IgD-negative memory B cell (primary cell): ENCODE results near the gene BMI1. TPM values are rescaled to one million over a fixed set of nuclear protein-coding genes. Genes with fewer than 3 reads are reported as not detected.

Source experiments
- H3K27ac Mint-ChIP-seq, 3 donors: one replicate each; pipeline ENCODE4 v1.8.0; 2020 to 2022; ENCODE audit warnings: mild to moderate bottlenecking in 3 of 3, mixed read lengths in 3 of 3, moderate library complexity in 1 of 3
- H3K27me3 Mint-ChIP-seq: one replicate; pipeline ENCODE4 v1.8.0; 2021; ENCODE audit warnings: mixed read lengths
- H3K36me3 Mint-ChIP-seq: one replicate; pipeline ENCODE4 v1.8.0; 2020; ENCODE audit warnings: mild to moderate bottlenecking, mixed read lengths
- H3K4me1 Mint-ChIP-seq, 3 donors: one replicate each; pipeline ENCODE4 v1.8.0; 2020 to 2022; ENCODE audit warnings: mixed read lengths in 3 of 3, mild to moderate bottlenecking in 1 of 3
- H3K4me3 Mint-ChIP-seq, 4 donors: one replicate each; pipeline ENCODE4 v1.8.0; 2020 to 2022; ENCODE audit warnings: mild to moderate bottlenecking in 4 of 4, mixed read lengths in 4 of 4, moderate library complexity in 3 of 4
- H3K9me3 Mint-ChIP-seq, 3 donors: one replicate each; pipeline ENCODE4 v1.8.0; 2020 to 2021; ENCODE audit warnings: mixed read lengths in 3 of 3, mild to moderate bottlenecking in 1 of 3
- polyA plus RNA-seq: library from polyadenylated mRNA; unstranded; fragments of 300-500 nt; fragmentation: Illumina TruSeq; gene quantifications from one replicate; pipeline ENCODE4 v1.2.3, GENCODE V29; 2021

Gene BMI1
- polyA plus RNA-seq, 1 donor from 2014 or later, result 37.9 TPM

GRCh38 chr10:22363305-22363704 is 42.4 kb downstream of the BMI1 start:
- Mint-ChIP-seq H3K27ac (no peak overlapping the region), H3K9me3 (no peaks in the 10 kb centered on the region), H3K36me3 (no peaks in the 10 kb centered on the region), H3K4me3 (no peak overlapping the region), H3K4me1 (peaks cover 7 to 10% (median 9%) of the 10 kb centered on the region in 3 donors), H3K27me3 (no peaks in the 10 kb centered on the region)

- Mint-ChIP-seq H3K9me3 (no peaks in the 10 kb centered on the region), H3K27me3 (no peaks in the 10 kb centered on the region), H3K36me3 (peaks cover 2% of the 10 kb centered on the region), H3K4me3 (no peak overlapping the region), H3K4me1 (peaks cover 10 to 19% (median 12%) of the 10 kb centered on the region in 3 donors), H3K27ac (no peak overlapping the region)
Measured at GRCh38 chr10:22364407-22365140, 43.7 kb downstream of the BMI1 start.

- Mint-ChIP-seq H3K36me3 (peaks cover 2% of the 10 kb centered on the region), H3K9me3 (no peaks in the 10 kb centered on the region), H3K4me1 (peaks cover 12 to 24% (median 17%) of the 10 kb centered on the region in 3 donors), H3K27ac (no peak overlapping the region), H3K27me3 (no peaks in the 10 kb centered on the region), H3K4me3 (no peak overlapping the region)
Measured at GRCh38 chr10:22365233-22365632, 44.3 kb downstream of the BMI1 start.

- Mint-ChIP-seq H3K36me3 (peaks cover 2% of the 10 kb centered on the region), H3K27ac (no peak overlapping the region), H3K4me1 (peaks cover 14 to 26% (median 21%) of the 10 kb centered on the region in 3 donors), H3K27me3 (no peaks in the 10 kb centered on the region), H3K4me3 (no peak overlapping the region), H3K9me3 (no peaks in the 10 kb centered on the region)
Measured at GRCh38 chr10:22365644-22366434, 44.9 kb downstream of the BMI1 start.

GRCh38 chr10:22366435-22366703 is 45.5 kb downstream of the BMI1 start:
- Mint-ChIP-seq H3K9me3 (no peaks in the 10 kb centered on the region), H3K4me1 (peaks cover 14 to 26% (median 21%) of the 10 kb centered on the region in 3 donors), H3K27ac (no peak overlapping the region), H3K4me3 (no peak overlapping the region), H3K36me3 (peaks cover 2% of the 10 kb centered on the region), H3K27me3 (no peaks in the 10 kb centered on the region)

GRCh38 chr10:22366771-22367170 is 45.9 kb downstream of the BMI1 start:
- H3K4me3 Mint-ChIP-seq, result no peak overlapping the region
- H3K27me3 Mint-ChIP-seq, result no peaks in the 10 kb centered on the region
- H3K27ac Mint-ChIP-seq, result peak overlapping the region in 1 of 3 donors; percentile 76
- peaks cover 2% of the 10 kb centered on the region for H3K36me3 Mint-ChIP-seq
- H3K9me3 Mint-ChIP-seq, result no peaks in the 10 kb centered on the region
- H3K4me1 Mint-ChIP-seq, result peaks cover 14 to 26% (median 21%) of the 10 kb centered on the region in 3 donors

GRCh38 chr10:22367471-22367870 is 46.6 kb downstream of the BMI1 start:
- H3K9me3 Mint-ChIP-seq, result no peaks in the 10 kb centered on the region
- H3K36me3 Mint-ChIP-seq, result peaks cover 2% of the 10 kb centered on the region
- no peak overlapping the region for H3K4me3 Mint-ChIP-seq

GRCh38 chr10:22368402-22368801 is 47.5 kb downstream of the BMI1 start:
- no peaks in the 10 kb centered on the region for H3K27me3 Mint-ChIP-seq
- H3K36me3 Mint-ChIP-seq, result peaks cover 2% of the 10 kb centered on the region
- H3K9me3 Mint-ChIP-seq, result no peaks in the 10 kb centered on the region
- H3K27ac Mint-ChIP-seq, result no peak overlapping the region
- peaks cover 14 to 30% (median 21%) of the 10 kb centered on the region in 3 donors for H3K4me1 Mint-ChIP-seq
- H3K4me3 Mint-ChIP-seq, result peak overlapping the region in 1 of 4 donors; percentile 6

More at GRCh38 chr10:22367471-22367870, 46.6 kb downstream of the BMI1 start:
- H3K27me3 Mint-ChIP-seq, result no peaks in the 10 kb centered on the region
- H3K27ac Mint-ChIP-seq, result no peak overlapping the region
- peaks cover 14 to 26% (median 21%) of the 10 kb centered on the region in 3 donors for H3K4me1 Mint-ChIP-seq

GRCh38 chr10:22368981-22369380 is 48.1 kb downstream of the BMI1 start:
- H3K9me3 Mint-ChIP-seq, result no peaks in the 10 kb centered on the region
- H3K4me3 Mint-ChIP-seq, result no peak overlapping the region
- H3K4me1 Mint-ChIP-seq, result peaks cover 14 to 30% (median 21%) of the 10 kb centered on the region in 3 donors
- H3K27ac Mint-ChIP-seq, result no peak overlapping the region
- H3K36me3 Mint-ChIP-seq, result peaks cover 2% of the 10 kb centered on the region
- no peaks in the 10 kb centered on the region for H3K27me3 Mint-ChIP-seq

GRCh38 chr10:22369434-22370072 is 48.7 kb downstream of the BMI1 start:
- H3K36me3 Mint-ChIP-seq, result peaks cover 2% of the 10 kb centered on the region
- H3K27me3 Mint-ChIP-seq, result no peaks in the 10 kb centered on the region
- peaks cover 16 to 31% (median 21%) of the 10 kb centered on the region in 3 donors for H3K4me1 Mint-ChIP-seq
- no peaks in the 10 kb centered on the region for H3K9me3 Mint-ChIP-seq
- no peak overlapping the region for H3K27ac Mint-ChIP-seq
- H3K4me3 Mint-ChIP-seq, result no peak overlapping the region

GRCh38 chr10:22370320-22370719 is 49.4 kb downstream of the BMI1 start:
- Mint-ChIP-seq H3K27me3 (no peaks in the 10 kb centered on the region), H3K4me3 (peak overlapping the region in 1 of 4 donors; percentile 33), H3K9me3 (no peaks in the 10 kb centered on the region), H3K4me1 (peaks cover 17 to 37% (median 23%) of the 10 kb centered on the region in 3 donors), H3K36me3 (peaks cover 4% of the 10 kb centered on the region), H3K27ac (no peak overlapping the region)

GRCh38 chr10:22372298-22372697 is 51.4 kb downstream of the BMI1 start:
- Mint-ChIP-seq H3K27ac (no peak overlapping the region), H3K27me3 (no peaks in the 10 kb centered on the region), H3K36me3 (peaks cover 4% of the 10 kb centered on the region), H3K9me3 (no peaks in the 10 kb centered on the region), H3K4me1 (peaks cover 11 to 37% (median 18%) of the 10 kb centered on the region in 3 donors), H3K4me3 (no peak overlapping the region)

- Mint-ChIP-seq H3K27me3 (no peaks in the 10 kb centered on the region), H3K4me3 (no peak overlapping the region), H3K4me1 (peaks cover 11 to 31% (median 15%) of the 10 kb centered on the region in 3 donors), H3K27ac (no peak overlapping the region), H3K36me3 (peaks cover 4% of the 10 kb centered on the region), H3K9me3 (no peaks in the 10 kb centered on the region)
Measured at GRCh38 chr10:22372917-22373316, 52.0 kb downstream of the BMI1 start.

GRCh38 chr10:22374489-22375126 is 53.7 kb downstream of the BMI1 start:
- H3K27ac Mint-ChIP-seq, result no peak overlapping the region
- peak overlapping the region in 1 of 4 donors; percentile 61 for H3K4me3 Mint-ChIP-seq
- peaks cover 21 to 33% (median 27%) of the 10 kb centered on the region in 3 donors for H3K4me1 Mint-ChIP-seq
- H3K36me3 Mint-ChIP-seq, result peaks cover 2% of the 10 kb centered on the region
- H3K9me3 Mint-ChIP-seq, result no peaks in the 10 kb centered on the region
- peaks cover 2% of the 10 kb centered on the region for H3K27me3 Mint-ChIP-seq

- H3K27me3 Mint-ChIP-seq, result peaks cover 2% of the 10 kb centered on the region
- peaks cover 2% of the 10 kb centered on the region for H3K36me3 Mint-ChIP-seq
- H3K4me1 Mint-ChIP-seq, result peaks cover 18 to 22% (median 19%) of the 10 kb centered on the region in 3 donors
- no peak overlapping the region for H3K27ac Mint-ChIP-seq
- H3K4me3 Mint-ChIP-seq, result peak overlapping the region in 2 of 4 donors; percentile 10 to 57
- H3K9me3 Mint-ChIP-seq, result no peaks in the 10 kb centered on the region
Measured at GRCh38 chr10:22379059-22379458, 58.2 kb downstream of the BMI1 start.
